ENCODE data around the gene BIN2. TPM values are rescaled to one million over a fixed set of nuclear protein-coding genes. Genes with fewer than 3 reads are reported as not detected.
"Not testable (repeated sequence)": the region's sequence is repeated elsewhere in the genome, so short reads cannot be mapped to it uniquely, and the experiment has no call there.

The BIN2 gene
- total RNA-seq, 2 donors from 2014 or later, result 4.6 to 11.9 TPM

- H3K9me3 ChIP-seq, result no peaks in the 10 kb centered on the region
- H3K27me3 ChIP-seq (replicated peaks; ENCODE audit: insufficient read depth), result no peaks in the 10 kb centered on the region
- DNase-seq (ENCODE audit: low spot score) (no peak), ATAC-seq (ENCODE audit: insufficient number of reproducible peaks, low FRiP score, low read depth) (no peak)
- no peak overlapping the region for H3K4me3 ChIP-seq
- TF ChIP-seq CTCF (IDR thresholded peaks at IDR 0.05), result no peak
- no peak overlapping the region for H3K27ac ChIP-seq
- H3K4me1 ChIP-seq (ENCODE audit: control insufficient read depth in 1 of 2, low read depth in 2 of 2), result no peaks in the 10 kb centered on the region
- no peaks in the 10 kb centered on the region for H3K36me3 ChIP-seq
Measured at GRCh38 chr12:51264297-51264696, 59.7 kb downstream of the BIN2 start.

GRCh38 chr12:51263341-51263740 is 60.6 kb downstream of the BIN2 start:
- ATAC-seq (ENCODE audit: insufficient number of reproducible peaks, low FRiP score, low read depth) (no peak), DNase-seq (ENCODE audit: low spot score) (no peak)
- no peak for TF ChIP-seq CTCF (IDR thresholded peaks at IDR 0.05)
- no peak overlapping the region for H3K4me3 ChIP-seq
- H3K36me3 ChIP-seq, result no peaks in the 10 kb centered on the region
- H3K9me3 ChIP-seq, result no peaks in the 10 kb centered on the region
- no peak overlapping the region for H3K27ac ChIP-seq
- no peaks in the 10 kb centered on the region for H3K27me3 ChIP-seq (replicated peaks; ENCODE audit: insufficient read depth)
- no peaks in the 10 kb centered on the region for H3K4me1 ChIP-seq (ENCODE audit: control insufficient read depth in 1 of 2, low read depth in 2 of 2)

- no peak for TF ChIP-seq CTCF (IDR thresholded peaks at IDR 0.05)
- DNase-seq (ENCODE audit: low spot score), result no peak
- Histone ChIP-seq H3K36me3 (no peaks in the 10 kb centered on the region), H3K9me3 (no peaks in the 10 kb centered on the region), H3K27ac (no peak overlapping the region), H3K4me3 (no peak overlapping the region), H3K4me1 (ENCODE audit: control insufficient read depth in 1 of 2, low read depth in 2 of 2) (no peaks in the 10 kb centered on the region), H3K27me3 (replicated peaks; ENCODE audit: insufficient read depth) (no peaks in the 10 kb centered on the region)
- ATAC-seq (ENCODE audit: insufficient number of reproducible peaks, low FRiP score, low read depth), result no peak
Measured at GRCh38 chr12:51262758-51263177, 61.2 kb downstream of the BIN2 start.

GRCh38 chr12:51259600-51259999 is 64.4 kb downstream of the BIN2 start:
- DNase-seq (ENCODE audit: low spot score); H3K9me3 ChIP-seq; ATAC-seq (ENCODE audit: insufficient number of reproducible peaks, low FRiP score, low read depth); H3K4me1 ChIP-seq (ENCODE audit: control insufficient read depth in 1 of 2, low read depth in 2 of 2); H3K27me3 ChIP-seq (replicated peaks; ENCODE audit: insufficient read depth); H3K36me3 ChIP-seq; H3K4me3 ChIP-seq; H3K27ac ChIP-seq: not testable (repeated sequence)

GRCh38 chr12:51254536-51254935 is 69.4 kb downstream of the BIN2 start:
- no peak overlapping the region for H3K4me3 ChIP-seq
- no peak overlapping the region for H3K27ac ChIP-seq
- no peak for ATAC-seq (ENCODE audit: insufficient number of reproducible peaks, low FRiP score, low read depth)
- no peaks in the 10 kb centered on the region for H3K36me3 ChIP-seq
- no peak for TF ChIP-seq CTCF (IDR thresholded peaks at IDR 0.05)
- H3K4me1 ChIP-seq (ENCODE audit: control insufficient read depth in 1 of 2, low read depth in 2 of 2), result no peaks in the 10 kb centered on the region
- no peaks in the 10 kb centered on the region for H3K27me3 ChIP-seq (replicated peaks; ENCODE audit: insufficient read depth)
- no peaks in the 10 kb centered on the region for H3K9me3 ChIP-seq
- no peak for DNase-seq (ENCODE audit: low spot score)

- Histone ChIP-seq H3K9me3 (no peaks in the 10 kb centered on the region), H3K27me3 (replicated peaks; ENCODE audit: insufficient read depth) (no peaks in the 10 kb centered on the region), H3K4me3 (no peak overlapping the region), H3K27ac (no peak overlapping the region), H3K4me1 (ENCODE audit: control insufficient read depth in 1 of 2, low read depth in 2 of 2) (no peaks in the 10 kb centered on the region), H3K36me3 (no peaks in the 10 kb centered on the region)
- TF ChIP-seq CTCF (IDR thresholded peaks at IDR 0.05), result no peak
- DNase-seq (ENCODE audit: low spot score) (no peak), ATAC-seq (ENCODE audit: insufficient number of reproducible peaks, low FRiP score, low read depth) (no peak)
Measured at GRCh38 chr12:51253276-51253675, 70.7 kb downstream of the BIN2 start.

All from thoracic aorta (tissue), 2 donors.